Measurements from ENCODE around the gene KCTD19.

KCTD19 gene

DNA sequence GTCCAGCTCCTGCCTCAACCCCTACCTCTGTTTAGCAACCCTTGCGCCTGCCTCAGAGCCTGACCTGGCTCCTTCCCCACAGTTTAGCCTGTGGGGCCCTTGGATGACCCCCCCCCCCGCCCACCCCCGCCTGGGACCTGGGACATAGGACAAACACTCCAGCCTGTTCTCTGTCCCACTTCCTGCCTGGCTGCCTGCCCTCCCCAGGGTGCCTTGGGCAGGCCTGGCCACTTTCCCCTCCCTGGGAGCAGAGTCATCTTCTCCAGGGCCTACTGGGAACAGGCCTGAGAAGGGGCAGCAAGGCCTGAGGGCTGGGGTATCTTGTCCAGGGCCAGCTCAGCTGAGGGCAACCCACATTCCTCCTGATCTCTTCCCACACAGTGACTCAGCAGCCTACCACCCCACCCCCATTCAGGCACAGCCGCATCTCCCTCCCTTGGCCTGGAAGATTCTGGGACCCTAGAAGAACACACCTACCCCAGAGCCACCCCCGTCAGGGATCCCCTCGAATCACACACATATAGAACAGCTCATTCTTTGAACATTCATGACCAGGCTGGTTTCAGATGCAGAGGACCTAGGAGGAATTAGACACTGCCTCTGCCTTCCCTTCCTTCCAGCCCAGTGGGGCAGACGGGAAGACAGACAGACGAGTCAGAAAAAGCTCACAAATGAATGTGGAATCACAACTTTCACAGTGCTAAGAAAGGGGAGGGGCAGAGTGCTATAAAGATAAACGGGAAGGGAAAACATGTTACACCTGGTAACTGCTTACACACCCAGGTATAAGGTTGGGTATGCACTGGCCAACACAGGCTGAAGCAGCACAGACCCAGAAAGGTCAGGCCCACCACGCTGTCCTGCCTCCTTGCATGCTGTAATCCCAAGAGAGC, 85.3 kb downstream of the KCTD19 start:
- DNase-seq, result peak; percentile 34 to 44

DNA sequence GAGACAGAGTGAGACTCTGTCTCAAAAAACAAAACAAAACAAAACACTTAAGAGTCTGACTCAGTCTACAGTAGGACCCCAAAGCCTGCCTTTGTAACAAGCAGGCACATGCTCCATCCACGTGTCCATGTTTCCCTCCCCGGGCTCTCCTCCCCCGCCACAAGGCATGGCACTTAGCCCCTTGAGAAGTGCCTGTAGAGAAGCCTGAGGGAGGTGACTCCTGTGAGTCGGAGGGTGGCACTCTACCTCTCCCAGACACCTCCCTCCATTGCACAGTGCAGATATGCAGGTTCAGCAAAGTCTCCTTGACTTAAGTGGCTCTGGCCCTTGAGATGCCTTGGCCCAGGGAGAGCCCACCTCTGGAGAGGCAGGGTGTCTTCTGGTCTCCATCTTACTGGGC, 86.0 kb downstream of the KCTD19 start:
- DNase-seq, result no peak

Data from SW 1271 (cell line).